AG04450 (cell line): ENCODE data around the gene KCNQ5. TPM values are rescaled to one million over a fixed set of nuclear protein-coding genes. Genes with fewer than 3 reads are reported as not detected.

ENCODE experiments used
- CTCF ChIA-PET: fragments of 300-600, 350-600 bp; formaldehyde crosslinking; extraction: SDS; loops from one replicate; lab custom pipeline; 2022; ENCODE audit warnings: antibody characterized with exemption, inconsistent platforms; lab: Charles Lee
- POLR2A ChIA-PET: fragments of 350-600 bp; formaldehyde crosslinking; extraction: SDS; loops from one replicate; lab custom pipeline; 2021; ENCODE audit warnings: antibody characterized with exemption, inconsistent platforms; lab: Yijun Ruan, JAX
- DNase-seq: peaks from one replicate; pipeline ENCODE4 v3.0.0-alpha.2; 2011; ENCODE audit warnings: low read depth, low spot score
- H3K27ac ChIP-seq: one replicate; pipeline ENCODE4 v1.5.1; 2012; ENCODE audit warnings: low read depth, low read length, control low read depth
- H3K27me3 ChIP-seq: one replicate; pipeline ENCODE4 v1.6.0; 2012; ENCODE audit warnings: low read length; ENCODE audit not compliant: control insufficient read depth, insufficient read depth
- H3K4me3 ChIP-seq: 2 replicates; pipeline ENCODE4 v1.5.1; 2011; ENCODE audit warnings: mild to moderate bottlenecking, low read depth, low read length, control low read depth
- H3K9me3 ChIP-seq: 2 replicates; pipeline ENCODE4 v1.5.1; 2012; ENCODE audit warnings: low read length; ENCODE audit not compliant: control insufficient read depth, insufficient read depth
- CTCF ChIP-seq: IDR thresholded peaks from 2 replicates; pipeline ENCODE4 v1.5.1; 2011; ENCODE audit warnings: low read depth, low read length, control low read depth, inconsistent platforms
- polyA plus RNA-seq: library from polyadenylated mRNA; depleted of rRNA; stranded (reverse); fragments of >200 nt; gene quantifications from 2 replicates; pipeline ENCODE4 v1.2.3, GENCODE V29; 2011

Gene KCNQ5
- polyA plus RNA-seq, 1 experiment: 0.52 TPM

- Histone ChIP-seq H3K27me3 (no peaks in the 10 kb centered on the region), H3K27ac (no peak overlapping the region), H3K9me3 (no peaks in the 10 kb centered on the region), H3K4me3 (no peak overlapping the region)
- no peak for DNase-seq
- POLR2A ChIA-PET: no interaction called here
- TF ChIP-seq CTCF: no peak
- CTCF ChIA-PET: no interaction called here
These were observed 190.1 kb downstream of the KCNQ5 start for GRCh38 chr6:72811971-72812421.

GRCh38 chr6:72813807-72814596 lies 192.1 kb downstream of the KCNQ5 start:
- no peak for TF ChIP-seq CTCF
- POLR2A ChIA-PET: no interaction called here
- CTCF ChIA-PET: no interaction called here
- no peak for DNase-seq
- H3K4me3 ChIP-seq: no peak overlapping the region
- no peak overlapping the region for H3K27ac ChIP-seq
- no peaks in the 10 kb centered on the region for H3K9me3 ChIP-seq
- no peaks in the 10 kb centered on the region for H3K27me3 ChIP-seq

- POLR2A ChIA-PET: no interaction called here
- Histone ChIP-seq H3K27me3 (no peaks in the 10 kb centered on the region), H3K4me3 (no peak overlapping the region), H3K9me3 (no peaks in the 10 kb centered on the region), H3K27ac (no peak overlapping the region)
- no peak for TF ChIP-seq CTCF
- CTCF ChIA-PET: no interaction called here
- DNase-seq: no peak
These were observed 194.2 kb downstream of the KCNQ5 start for GRCh38 chr6:72816022-72816421.

- Histone ChIP-seq H3K27me3 (no peaks in the 10 kb centered on the region), H3K9me3 (no peaks in the 10 kb centered on the region), H3K27ac (no peak overlapping the region), H3K4me3 (no peak overlapping the region)
- TF ChIP-seq CTCF: no peak
- ChIA-PET POLR2A (no interaction called here), CTCF (no interaction called here)
- no peak for DNase-seq
These were observed 195.3 kb downstream of the KCNQ5 start for GRCh38 chr6:72817208-72817607.

GRCh38 chr6:72819609-72820008 lies 197.7 kb downstream of the KCNQ5 start:
- no peak overlapping the region for H3K4me3 ChIP-seq
- no peak for TF ChIP-seq CTCF
- no peaks in the 10 kb centered on the region for H3K9me3 ChIP-seq
- CTCF ChIA-PET: no interaction called here
- no peak for DNase-seq
- H3K27me3 ChIP-seq: no peaks in the 10 kb centered on the region
- no peak overlapping the region for H3K27ac ChIP-seq
- POLR2A ChIA-PET: no interaction called here
